Lung (tissue), 12 donors: ENCODE results near the gene ZNF528. TPM values are rescaled to one million over a fixed set of nuclear protein-coding genes. Genes with fewer than 3 reads are reported as not detected.

ENCODE experiments used
- ATAC-seq: fragments of 200-7000 bp; cut with Tn5 transposase; one replicate; pipeline ENCODE4 v1.9.1; 2020; ENCODE audit warnings: moderate number of reproducible peaks; ENCODE audit not compliant: insufficient read depth, low FRiP score
- DNase-seq, 3 donors: peaks; one replicate each; pipeline ENCODE4 v3.0.0-alpha.2; 2013 to 2017
- H3K27ac ChIP-seq, 2 donors: one replicate each; pipeline ENCODE4 v1.5.1; 2013; ENCODE audit warnings: mild to moderate bottlenecking in 2 of 2, moderate library complexity in 2 of 2, control low read depth in 1 of 2, inconsistent platforms in 1 of 2, low read depth in 1 of 2, low read length in 1 of 2
- H3K27me3 ChIP-seq, 3 donors: one replicate each; pipeline ENCODE4 v1.5.1; 2013; ENCODE audit warnings: low read length in 2 of 3; ENCODE audit not compliant: control insufficient read depth in 3 of 3, insufficient read depth in 3 of 3
- H3K36me3 ChIP-seq, 4 donors: one replicate each; pipeline ENCODE4 v1.5.1; 2013; ENCODE audit warnings: low read length in 4 of 4, mild to moderate bottlenecking in 1 of 4, moderate library complexity in 1 of 4; ENCODE audit not compliant: control insufficient read depth in 4 of 4, insufficient read depth in 4 of 4
- H3K4me1 ChIP-seq, 5 donors: one replicate each; pipeline ENCODE4 v1.5.1; 2013; ENCODE audit warnings: low read length in 5 of 5, mild to moderate bottlenecking in 2 of 5, moderate library complexity in 1 of 5; ENCODE audit not compliant: control insufficient read depth in 5 of 5, insufficient read depth in 5 of 5
- H3K4me3 ChIP-seq: one replicate; pipeline ENCODE4 v1.5.1; 2013; ENCODE audit warnings: mild to moderate bottlenecking, control low read depth, moderate library complexity
- H3K9ac ChIP-seq, 2 donors: one replicate each; pipeline ENCODE4 v1.5.1; 2013; ENCODE audit warnings: low read length in 2 of 2, control low read depth in 1 of 2; ENCODE audit not compliant: insufficient read depth in 1 of 2
- H3K9me3 ChIP-seq, 4 donors: one replicate each; pipeline ENCODE4 v1.5.1; 2013; ENCODE audit warnings: low read length in 3 of 4, mild to moderate bottlenecking in 1 of 4, moderate library complexity in 1 of 4; ENCODE audit not compliant: control insufficient read depth in 4 of 4, insufficient read depth in 3 of 4
- WGBS, 2 donors: extraction: QIAGEN DNeasy Blood & Tissue Kit; methylation state at CpG; one replicate each; pipeline ENCODE4 v1.1.7; 2013; 5-methylcytosine and 5-hydroxymethylcytosine counted together
- polyA plus RNA-seq, 2 donors: library from polyadenylated mRNA; stranded (reverse); fragments of 200-250 nt; gene quantifications; one replicate each; pipeline ENCODE4 v1.2.1, GENCODE V29; 2013
- total RNA-seq, 2 donors: library from RNA; depleted of rRNA in 1 of 2; stranded (reverse); fragments of >200 nt in 1 of 2; gene quantifications; one replicate each; pipeline ENCODE4 v1.2.1, GENCODE V29; 2014 to 2021
- TF ChIP-seq, protein P1 (sequence below): IDR thresholded peaks from 2 replicates; pipeline ENCODE4 v1.5.1; 2012; ENCODE audit warnings: mild to moderate bottlenecking; ENCODE audit errors: control extremely low read depth, extremely low read depth
- donor health status: control.
- donor health status: control.
- donor health status: Bipolar disorder and iron deficiency.
- donor health status: healthy.
- donor health status: DM: yes; HTN: yes; CAD: no.

ZNF528 gene
- total and polyA plus RNA-seq, 4 donors = 5.0 to 69.1 (median 14.8) TPM

DNA sequence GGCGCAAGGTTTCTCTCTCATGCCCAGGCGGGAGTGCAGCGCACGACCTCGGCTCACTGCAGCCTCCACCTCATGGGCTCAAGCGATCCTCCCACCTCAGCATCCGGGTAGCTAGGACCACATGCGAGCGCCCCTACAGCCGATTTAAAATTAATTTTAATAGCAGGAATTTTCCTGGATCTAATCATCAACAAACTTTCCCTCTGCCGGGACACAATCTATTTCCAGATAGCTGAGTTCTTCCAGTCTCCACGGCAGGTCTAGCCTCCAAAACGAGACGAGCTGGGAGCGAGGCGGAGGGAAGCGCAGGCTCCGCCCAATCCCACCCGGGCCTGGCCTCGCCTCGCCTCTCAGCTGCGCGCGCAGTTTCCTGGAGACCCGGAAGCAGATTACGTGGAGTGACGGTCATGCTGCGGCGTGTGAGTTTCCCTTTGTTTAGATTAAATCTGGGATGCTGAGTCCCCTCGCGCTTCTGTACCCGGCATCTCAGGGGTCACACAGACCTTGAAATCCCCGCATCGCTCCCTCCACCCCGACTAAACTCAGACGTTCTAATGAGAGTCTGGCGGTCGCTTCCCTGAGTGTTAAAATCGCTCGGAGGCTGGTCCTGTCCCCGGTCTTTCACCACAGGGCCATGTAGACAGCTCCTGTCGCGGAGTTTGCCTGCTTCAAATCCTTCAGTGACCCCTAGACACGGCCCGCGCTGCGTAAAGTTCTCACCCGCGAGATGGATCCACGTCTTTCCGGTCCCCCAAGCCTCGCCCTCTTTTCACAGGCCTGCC lies 27.9 kb upstream of the ZNF528 start, which contains the start of gene ZNF880:
ZNF880 (plus strand) TSS at position 365 of the 782 bp plus-strand sequence; CDS start at position 408, 43 bp downstream.
- Histone ChIP-seq H3K4me3 (peak within 1 kb of the TSS; percentile 45), H3K27me3 (no peaks in the 10 kb centered on the region), H3K27ac (peak within 1 kb of the TSS; percentile 90 to 93), H3K4me1 (peaks cover 0 to 5% (median 0%) of the 10 kb centered on the region in 5 donors), H3K36me3 (peaks cover 12 to 53% (median 29%) of the 10 kb centered on the region in 4 donors), H3K9me3 (peaks cover 8 to 38% (median 19%) of the 10 kb centered on the region in 4 donors), H3K9ac (peak within 1 kb of the TSS; percentile 97 to 99)
- DNase-seq = peak; percentile 97 to 98 (median 98)
- WGBS, 2 donors = 2% methylated on average over 52 of the region's 52 CpGs
- peak; percentile 84 for ATAC-seq
- TF ChIP-seq, protein P1, sequence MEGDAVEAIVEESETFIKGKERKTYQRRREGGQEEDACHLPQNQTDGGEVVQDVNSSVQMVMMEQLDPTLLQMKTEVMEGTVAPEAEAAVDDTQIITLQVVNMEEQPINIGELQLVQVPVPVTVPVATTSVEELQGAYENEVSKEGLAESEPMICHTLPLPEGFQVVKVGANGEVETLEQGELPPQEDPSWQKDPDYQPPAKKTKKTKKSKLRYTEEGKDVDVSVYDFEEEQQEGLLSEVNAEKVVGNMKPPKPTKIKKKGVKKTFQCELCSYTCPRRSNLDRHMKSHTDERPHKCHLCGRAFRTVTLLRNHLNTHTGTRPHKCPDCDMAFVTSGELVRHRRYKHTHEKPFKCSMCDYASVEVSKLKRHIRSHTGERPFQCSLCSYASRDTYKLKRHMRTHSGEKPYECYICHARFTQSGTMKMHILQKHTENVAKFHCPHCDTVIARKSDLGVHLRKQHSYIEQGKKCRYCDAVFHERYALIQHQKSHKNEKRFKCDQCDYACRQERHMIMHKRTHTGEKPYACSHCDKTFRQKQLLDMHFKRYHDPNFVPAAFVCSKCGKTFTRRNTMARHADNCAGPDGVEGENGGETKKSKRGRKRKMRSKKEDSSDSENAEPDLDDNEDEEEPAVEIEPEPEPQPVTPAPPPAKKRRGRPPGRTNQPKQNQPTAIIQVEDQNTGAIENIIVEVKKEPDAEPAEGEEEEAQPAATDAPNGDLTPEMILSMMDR = no peak

DNA sequence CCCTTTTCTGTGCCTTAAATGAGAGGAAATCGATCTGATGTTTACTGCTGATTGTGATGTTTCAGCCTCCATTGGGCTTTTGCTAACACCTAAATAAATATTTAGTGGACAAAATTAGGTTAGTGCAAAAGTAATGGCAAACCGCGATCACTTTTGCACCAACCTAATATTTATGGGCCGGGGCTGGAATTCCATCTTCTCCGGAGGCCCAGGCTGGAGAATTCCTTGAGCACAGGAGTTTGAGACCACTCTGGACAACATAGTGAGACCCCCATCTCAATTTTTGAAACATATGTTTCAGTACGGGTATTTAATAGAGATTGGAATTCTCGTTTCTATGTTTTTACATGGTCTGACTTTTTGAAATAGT lies 27.3 kb upstream of the ZNF528 start:
- peaks cover 13 to 49% (median 29%) of the 10 kb centered on the region in 4 donors for H3K36me3 ChIP-seq
- no peak for ATAC-seq
- WGBS, 2 donors = 42 to 47% methylated on average over 7 of the region's 7 CpGs
- H3K27ac ChIP-seq = peak overlapping the region; percentile 90 to 93
- H3K4me3 ChIP-seq = peak overlapping the region; percentile 45
- DNase-seq = no peak
- H3K4me1 ChIP-seq = peaks cover 0 to 5% (median 0%) of the 10 kb centered on the region in 5 donors
- TF ChIP-seq, protein P1 = no peak
- H3K9ac ChIP-seq = peak overlapping the region; percentile 97 to 99
- peaks cover 8 to 34% (median 17%) of the 10 kb centered on the region in 4 donors for H3K9me3 ChIP-seq
- no peaks in the 10 kb centered on the region for H3K27me3 ChIP-seq

DNA sequence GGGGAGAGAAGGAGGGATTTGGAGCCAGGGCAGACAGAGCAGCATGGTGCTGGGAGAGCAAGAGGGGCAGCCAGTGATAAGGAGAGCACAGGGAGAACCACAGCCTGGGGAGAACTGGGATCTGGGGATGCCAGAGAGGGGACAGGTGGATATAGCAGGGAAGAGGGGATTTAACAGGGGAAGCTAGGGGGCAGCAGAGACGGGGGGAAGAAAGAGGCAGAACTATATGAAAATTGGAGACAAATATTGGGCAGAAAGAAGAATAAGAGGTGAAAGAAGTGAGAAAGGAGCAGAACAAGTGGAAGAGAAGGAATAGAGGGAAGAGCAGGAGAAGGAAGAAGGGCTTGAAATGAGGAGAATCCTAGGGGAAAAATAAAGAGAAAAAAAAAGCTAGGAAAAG lies 6.5 kb upstream of the ZNF528 start:
- no peak overlapping the region for H3K27ac ChIP-seq
- ATAC-seq (no peak), DNase-seq (no peak)
- no peak overlapping the region for H3K9ac ChIP-seq
- peaks cover 11 to 50% (median 22%) of the 10 kb centered on the region in 4 donors for H3K36me3 ChIP-seq
- 48 to 52% methylated on average over 1 of the region's 1 CpG for WGBS, 2 donors
- no peaks in the 10 kb centered on the region for H3K27me3 ChIP-seq
- H3K4me1 ChIP-seq = peaks cover 0 to under 1% (median 0%) of the 10 kb centered on the region in 5 donors
- peaks cover 0 to 38% (median 25%) of the 10 kb centered on the region in 4 donors for H3K9me3 ChIP-seq
- TF ChIP-seq, protein P1 = no peak
- H3K4me3 ChIP-seq = no peak overlapping the region
